H9 (cell line): Measurements from ENCODE around the gene FGF11. TPM values are rescaled to one million over a fixed set of nuclear protein-coding genes. Genes with fewer than 3 reads are reported as not detected.

Experiments
- DNase-seq: peaks from one replicate; pipeline ENCODE4 v3.0.0-alpha.2; 2017
- H2AFZ ChIP-seq: one replicate; pipeline ENCODE4 v1.6.1; 2013; ENCODE audit warnings: mild to moderate bottlenecking, low read length, control low read depth, moderate library complexity
- H2AK5ac ChIP-seq: 2 replicates; pipeline ENCODE4 v1.6.1; 2013; ENCODE audit warnings: low read length, control low read depth, mixed read lengths; ENCODE audit not compliant: insufficient read length
- H2BK120ac ChIP-seq: one replicate; pipeline ENCODE4 v1.6.1; 2013; ENCODE audit warnings: low read depth, mild to moderate bottlenecking, low read length, control low read depth, inconsistent platforms; ENCODE audit not compliant: poor library complexity, severe bottlenecking
- H2BK12ac ChIP-seq: 2 replicates; pipeline ENCODE4 v1.6.1; 2013; ENCODE audit warnings: low read length, control low read depth, mixed read lengths, low read depth; ENCODE audit not compliant: insufficient read length
- H2BK15ac ChIP-seq: 2 replicates; pipeline ENCODE4 v1.6.1; 2013; ENCODE audit warnings: low read depth, low read length, control low read depth
- H2BK20ac ChIP-seq: one replicate; pipeline ENCODE4 v1.6.1; 2013; ENCODE audit warnings: low read depth, mild to moderate bottlenecking, low read length, control low read depth, inconsistent platforms; ENCODE audit not compliant: poor library complexity, severe bottlenecking
- H2BK5ac ChIP-seq: 2 replicates; pipeline ENCODE4 v1.6.1; 2013; ENCODE audit warnings: low read length, control low read depth, mixed read lengths; ENCODE audit not compliant: insufficient read length
- H3K14ac ChIP-seq: 2 replicates; pipeline ENCODE4 v1.6.1; 2013; ENCODE audit warnings: low read length, control low read depth; ENCODE audit not compliant: insufficient read depth
- H3K18ac ChIP-seq: 2 replicates; pipeline ENCODE4 v1.6.1; 2013; ENCODE audit warnings: low read depth, mild to moderate bottlenecking, mixed read lengths, low read length, control low read depth; ENCODE audit not compliant: insufficient read length
- H3K23ac ChIP-seq: 2 replicates; pipeline ENCODE4 v1.6.1; 2013; ENCODE audit warnings: low read length, control low read depth, mixed read lengths, low read depth; ENCODE audit not compliant: insufficient read length
- H3K23me2 ChIP-seq: 2 replicates; pipeline ENCODE4 v1.6.1; 2013; ENCODE audit warnings: low read depth, mild to moderate bottlenecking, mixed read lengths, low read length, control low read depth; ENCODE audit not compliant: insufficient read length, poor library complexity, severe bottlenecking
- H3K27ac ChIP-seq: 2 replicates; pipeline ENCODE4 v1.5.1; 2013; ENCODE audit warnings: low read length, control low read depth, mixed read lengths, low read depth; ENCODE audit not compliant: insufficient read length
- H3K27me3 ChIP-seq: 2 replicates; pipeline ENCODE4 v1.6.1; 2013; ENCODE audit warnings: low read length, control low read depth, inconsistent platforms; ENCODE audit not compliant: insufficient read depth
- H3K4ac ChIP-seq: 2 replicates; pipeline ENCODE4 v1.6.1; 2013; ENCODE audit warnings: low read depth, mild to moderate bottlenecking, control low read depth, inconsistent platforms, low read length, moderate library complexity
- H3K4me1 ChIP-seq: 2 replicates; pipeline ENCODE4 v1.6.1; 2013; ENCODE audit warnings: low read length, control low read depth, inconsistent platforms; ENCODE audit not compliant: insufficient read depth
- H3K4me2 ChIP-seq: 2 replicates; pipeline ENCODE4 v1.6.1; 2013; ENCODE audit warnings: low read length, control low read depth, mixed read lengths; ENCODE audit not compliant: insufficient read length, insufficient read depth
- H3K56ac ChIP-seq: 2 replicates; pipeline ENCODE4 v1.6.1; 2013; ENCODE audit warnings: low read depth, mild to moderate bottlenecking, mixed read lengths, low read length, control low read depth; ENCODE audit not compliant: insufficient read length
- H3K79me1 ChIP-seq: 2 replicates; pipeline ENCODE4 v1.6.1; 2013; ENCODE audit warnings: low read depth, mild to moderate bottlenecking, moderate library complexity, low read length, control low read depth, inconsistent platforms; ENCODE audit not compliant: insufficient read depth, poor library complexity, severe bottlenecking
- H3K79me2 ChIP-seq: 2 replicates; pipeline ENCODE4 v1.6.1; 2013; ENCODE audit warnings: low read length, control low read depth, inconsistent platforms; ENCODE audit not compliant: insufficient read depth
- H3K9ac ChIP-seq: 2 replicates; pipeline ENCODE4 v1.6.1; 2013; ENCODE audit warnings: low read length, control low read depth, mixed read lengths; ENCODE audit not compliant: insufficient read length; ENCODE audit errors: extremely low read depth
- H3K9me3 ChIP-seq: one replicate; pipeline ENCODE4 v1.6.1; 2013; ENCODE audit warnings: low read depth, low read length, inconsistent platforms; ENCODE audit not compliant: control insufficient read depth
- H3T11ph ChIP-seq: one replicate; pipeline ENCODE4 v1.6.1; 2013; ENCODE audit warnings: mild to moderate bottlenecking, low read length, control low read depth, inconsistent platforms
- H4K20me1 ChIP-seq: one replicate; pipeline ENCODE4 v1.6.1; 2013; ENCODE audit not compliant: control insufficient read depth, insufficient read length, insufficient read depth
- H4K5ac ChIP-seq: 2 replicates; pipeline ENCODE4 v1.6.1; 2013; ENCODE audit warnings: low read depth, mild to moderate bottlenecking, mixed read lengths, low read length, control low read depth; ENCODE audit not compliant: insufficient read length
- H4K8ac ChIP-seq: replicated peaks from 2 replicates; pipeline ENCODE4 v1.6.1; 2013; ENCODE audit warnings: low read length, control low read depth, mixed read lengths, low read depth; ENCODE audit not compliant: insufficient read length
- H4K91ac ChIP-seq: 2 replicates; pipeline ENCODE4 v1.6.1; 2013; ENCODE audit warnings: low read depth, mild to moderate bottlenecking, moderate library complexity, mixed read lengths, low read length, control low read depth; ENCODE audit not compliant: insufficient read length
- H3K27ac Mint-ChIP-seq, 3 experiments: 2 replicates in 2 of 3; 3 replicates in 1 of 3; pipeline ENCODE4 v1.8.0; 2020 to 2021; ENCODE audit warnings: mixed read lengths in 3 of 3, mild to moderate bottlenecking in 1 of 3, moderate library complexity in 1 of 3
- H3K27me3 Mint-ChIP-seq: 2 replicates; pipeline ENCODE4 v1.8.0; 2021; ENCODE audit warnings: low read depth, mild to moderate bottlenecking, moderate library complexity, mixed read lengths
- H3K36me3 Mint-ChIP-seq, 3 experiments: 2 replicates in 2 of 3; 3 replicates in 1 of 3; pipeline ENCODE4 v1.8.0; 2020 to 2021; ENCODE audit warnings: low read depth in 3 of 3, mixed read lengths in 3 of 3; ENCODE audit not compliant: insufficient read depth in 1 of 3
- H3K4me1 Mint-ChIP-seq, 2 experiments: 2 replicates each; pipeline ENCODE4 v1.8.0; 2020; ENCODE audit warnings: mixed read lengths in 2 of 2
- H3K4me3 Mint-ChIP-seq, 2 experiments: 2 replicates in 1 of 2; 3 replicates in 1 of 2; pipeline ENCODE4 v1.8.0; 2020 to 2021; ENCODE audit warnings: mild to moderate bottlenecking in 2 of 2, mixed read lengths in 2 of 2, moderate library complexity in 1 of 2
- H3K9me3 Mint-ChIP-seq, 2 experiments: 2 replicates in 1 of 2; 3 replicates in 1 of 2; pipeline ENCODE4 v1.8.0; 2020; ENCODE audit warnings: mild to moderate bottlenecking in 2 of 2, mixed read lengths in 2 of 2, moderate library complexity in 1 of 2
- WGBS: extraction: QIAGEN DNeasy Blood & Tissue Kit; methylation state at CpG from one replicate; pipeline ENCODE4 v1.1.7; 2013; ENCODE audit warnings: missing lambda C conversion rate, low lambda C conversion rate, mixed read lengths; ENCODE audit not compliant: insufficient read length; ENCODE audit errors: extremely low coverage; 5-methylcytosine and 5-hydroxymethylcytosine counted together
- total RNA-seq: library from RNA; stranded (reverse); gene quantifications from 2 replicates; pipeline ENCODE4 v1.2.1, GENCODE V29; 2021
- TF ChIP-seq, protein P1 (sequence below): fragments of 200-600 bp; sonication (generic); conservative IDR thresholded peaks from 3 replicates; pipeline ENCODE4 v1.8.0; 2021; ENCODE audit warnings: antibody characterized with exemption, mild to moderate bottlenecking

FGF11 gene
- total RNA-seq, 1 experiment from 2014 or later, result 15.2 TPM

DNA sequence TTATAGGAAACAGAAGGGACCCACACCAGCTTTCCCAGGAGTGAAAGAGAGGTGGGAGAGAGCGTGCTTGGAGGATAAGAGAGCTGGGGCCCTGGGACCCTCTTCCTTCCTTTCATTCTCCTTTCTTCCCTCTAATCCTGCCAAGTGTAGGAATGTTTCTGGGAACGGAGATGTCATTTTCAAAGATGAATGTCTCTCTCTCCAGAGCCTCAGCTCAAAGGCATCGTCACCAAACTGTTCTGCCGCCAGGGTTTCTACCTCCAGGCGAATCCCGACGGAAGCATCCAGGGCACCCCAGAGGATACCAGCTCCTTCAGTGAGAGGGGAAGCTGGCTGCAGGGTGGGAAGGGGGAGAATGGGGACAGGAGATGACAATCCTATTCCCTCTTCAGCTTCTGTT lies 2.0 kb downstream of the FGF11 start:
- Mint-ChIP-seq H3K27ac (peak overlapping the region in 1 of 3 experiments; percentile 67; a peak in 2 of 7 replicates), H3K27me3 (peaks cover 32% of the 10 kb centered on the region), H3K4me1 (peaks cover 41 to 51% of the 10 kb centered on the region in 2 experiments), H3K36me3 (peaks cover 0 to 13% (median 2%) of the 10 kb centered on the region in 3 experiments; a peak in 3 of 7 replicates), H3K4me3 (peak overlapping the region; percentile 93 to 98), H3K9me3 (no peaks in the 10 kb centered on the region; a peak in 1 of 5 replicates)
- Histone ChIP-seq H3K23ac (no peak overlapping the region), H3K4me2 (peak overlapping the region; percentile 60), H3K79me1 (no peaks in the 10 kb centered on the region), H3K9me3 (no peaks in the 10 kb centered on the region), H4K5ac (no peak overlapping the region), H2AFZ (no peak overlapping the region), H3K27ac (no peak overlapping the region), H3K4ac (no peak overlapping the region), H4K91ac (no peak overlapping the region), H2BK12ac (no peak overlapping the region), H2BK5ac (no peak overlapping the region), H2BK120ac (no peak overlapping the region), H2BK15ac (no peak overlapping the region), H3K9ac (no peak overlapping the region), H3K56ac (no peak overlapping the region), H3K18ac (no peak overlapping the region), H4K8ac (no peak overlapping the region), H3K79me2 (no peaks in the 10 kb centered on the region), H4K20me1 (no peaks in the 10 kb centered on the region), H3K14ac (no peak overlapping the region), H3K27me3 (peaks cover 7% of the 10 kb centered on the region), H3T11ph (no peak overlapping the region), H2AK5ac (no peak overlapping the region), H2BK20ac (no peak overlapping the region), H3K23me2 (peaks cover 34% of the 10 kb centered on the region), H3K4me1 (no peaks in the 10 kb centered on the region; the same call in 1 of the 2 replicates)
- TF ChIP-seq, protein P1, sequence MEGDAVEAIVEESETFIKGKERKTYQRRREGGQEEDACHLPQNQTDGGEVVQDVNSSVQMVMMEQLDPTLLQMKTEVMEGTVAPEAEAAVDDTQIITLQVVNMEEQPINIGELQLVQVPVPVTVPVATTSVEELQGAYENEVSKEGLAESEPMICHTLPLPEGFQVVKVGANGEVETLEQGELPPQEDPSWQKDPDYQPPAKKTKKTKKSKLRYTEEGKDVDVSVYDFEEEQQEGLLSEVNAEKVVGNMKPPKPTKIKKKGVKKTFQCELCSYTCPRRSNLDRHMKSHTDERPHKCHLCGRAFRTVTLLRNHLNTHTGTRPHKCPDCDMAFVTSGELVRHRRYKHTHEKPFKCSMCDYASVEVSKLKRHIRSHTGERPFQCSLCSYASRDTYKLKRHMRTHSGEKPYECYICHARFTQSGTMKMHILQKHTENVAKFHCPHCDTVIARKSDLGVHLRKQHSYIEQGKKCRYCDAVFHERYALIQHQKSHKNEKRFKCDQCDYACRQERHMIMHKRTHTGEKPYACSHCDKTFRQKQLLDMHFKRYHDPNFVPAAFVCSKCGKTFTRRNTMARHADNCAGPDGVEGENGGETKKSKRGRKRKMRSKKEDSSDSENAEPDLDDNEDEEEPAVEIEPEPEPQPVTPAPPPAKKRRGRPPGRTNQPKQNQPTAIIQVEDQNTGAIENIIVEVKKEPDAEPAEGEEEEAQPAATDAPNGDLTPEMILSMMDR, result no peak
- DNase-seq, result no peak
- no CpG with 5 or more reads among the region's 7 CpGs for WGBS
